HG03097 (cell line): ENCODE measurements around the gene SNX33.
"Not testable (repeated sequence)": the region's sequence is repeated elsewhere in the genome, so short reads cannot be mapped to it uniquely, and the experiment has no call there.

ENCODE experiments used
- ATAC-seq: cut with Tn5 transposase; IDR thresholded peaks from one replicate; pipeline ENCODE4 v1.9.1; 2021; ENCODE audit not compliant: unreplicated experiment, low FRiP score

Gene SNX33

GRCh38 chr15:75680007-75680789 lies 32.5 kb downstream of the SNX33 start:
- ATAC-seq, result no peak

- no peak for ATAC-seq
These were observed 34.7 kb downstream of the SNX33 start for GRCh38 chr15:75682181-75683135.

- ATAC-seq, result not testable (repeated sequence)
These were observed 36.1 kb downstream of the SNX33 start for GRCh38 chr15:75683646-75684312.

- no peak for ATAC-seq
These were observed 36.9 kb downstream of the SNX33 start for GRCh38 chr15:75684648-75685047.

- no peak for ATAC-seq
These were observed 37.5 kb downstream of the SNX33 start for GRCh38 chr15:75685195-75685594.

GRCh38 chr15:75686212-75686642 lies 38.5 kb downstream of the SNX33 start:
- not testable (repeated sequence) for ATAC-seq

GRCh38 chr15:75687486-75688277 lies 40.0 kb downstream of the SNX33 start:
- no peak for ATAC-seq

- no peak for ATAC-seq
These were observed 40.5 kb downstream of the SNX33 start for GRCh38 chr15:75688278-75688557.

GRCh38 chr15:75688831-75689230 lies 41.1 kb downstream of the SNX33 start:
- ATAC-seq, result no peak

- not testable (repeated sequence) for ATAC-seq
These were observed 41.7 kb downstream of the SNX33 start for GRCh38 chr15:75689429-75689828.

- ATAC-seq, result not testable (repeated sequence)
These were observed 44.6 kb downstream of the SNX33 start for GRCh38 chr15:75692311-75692710.

- ATAC-seq, result not testable (repeated sequence)
These were observed 45.3 kb downstream of the SNX33 start for GRCh38 chr15:75693028-75693427.

GRCh38 chr15:75693501-75694240 lies 46.0 kb downstream of the SNX33 start:
- ATAC-seq, result no peak

GRCh38 chr15:75694241-75695182 lies 46.8 kb downstream of the SNX33 start:
- no peak for ATAC-seq

- no peak for ATAC-seq
These were observed 47.5 kb downstream of the SNX33 start for GRCh38 chr15:75695220-75695619.

- ATAC-seq, result no peak
These were observed 48.1 kb downstream of the SNX33 start for GRCh38 chr15:75695634-75696310.

- no peak for ATAC-seq
These were observed 48.6 kb downstream of the SNX33 start for GRCh38 chr15:75696311-75696720.

- no peak for ATAC-seq
These were observed 49.1 kb downstream of the SNX33 start for GRCh38 chr15:75696854-75697259.
